Measurements from ENCODE around the gene CYTIP.

Gene CYTIP

GRCh38 chr2:157447031-157447430 is 3.1 kb upstream of the CYTIP start:
- POLR2A ChIA-PET: no interaction called here
- no peak for TF ChIP-seq ARNT (IDR thresholded peaks at IDR 0.05)
- TF ChIP-seq CTBP1 (IDR thresholded peaks at IDR 0.05; ENCODE audit: borderline replicate concordance): no peak
- TF ChIP-seq TARDBP (IDR thresholded peaks at IDR 0.05): no peak
- no peak for TF ChIP-seq L3MBTL2 (conservative IDR thresholded peaks at IDR 0.05)
- TF ChIP-seq HDGF (IDR thresholded peaks at IDR 0.05; ENCODE audit: borderline replicate concordance): no peak
- TF ChIP-seq SP1 (IDR thresholded peaks at IDR 0.05): no peak
- no peak for TF ChIP-seq FOXM1 (IDR thresholded peaks at IDR 0.05; ENCODE audit: borderline replicate concordance)
- TF ChIP-seq FOXK2 (IDR thresholded peaks at IDR 0.05): no peak
- no peak for TF ChIP-seq NFRKB (IDR thresholded peaks at IDR 0.05)
- TF ChIP-seq ELF4 (IDR thresholded peaks at IDR 0.05): no peak
- TF ChIP-seq FOXA1 (IDR thresholded peaks at IDR 0.05): no peak
- no peak for TF ChIP-seq PKNOX1 (IDR thresholded peaks at IDR 0.05)
- no peak for TF ChIP-seq LEF1 (IDR thresholded peaks at IDR 0.05; ENCODE audit: borderline replicate concordance)
- no peak for TF ChIP-seq SUZ12 (IDR thresholded peaks at IDR 0.05)
- no peak for DNase-seq (ENCODE audit: extremely low spot score)
- CTCF ChIA-PET: no interaction called here

DNA sequence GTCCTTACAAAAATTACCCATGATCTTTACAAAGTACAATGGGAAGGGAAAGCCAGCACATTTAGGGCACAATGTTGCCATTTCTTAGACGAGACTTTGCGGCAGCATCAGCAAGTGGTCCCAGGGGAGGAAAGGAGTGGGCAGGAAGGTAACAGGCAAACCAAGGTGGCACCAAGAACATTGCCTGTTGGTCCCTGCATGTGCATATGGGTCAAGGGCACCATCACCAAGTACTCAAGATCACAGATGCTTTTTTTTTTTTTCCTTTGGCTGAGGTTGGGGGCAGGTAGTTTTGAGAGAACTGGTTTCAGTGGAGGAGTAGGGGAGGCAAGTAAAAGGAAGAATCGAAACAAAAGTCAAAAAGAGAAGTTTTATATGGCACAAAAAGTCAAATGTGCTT is 752 bp upstream of the CYTIP start:
- no peak for DNase-seq (ENCODE audit: extremely low spot score)
- no peak for TF ChIP-seq SP1 (IDR thresholded peaks at IDR 0.05)
- no peak for TF ChIP-seq FOXM1 (IDR thresholded peaks at IDR 0.05; ENCODE audit: borderline replicate concordance)
- no peak for TF ChIP-seq ARNT (IDR thresholded peaks at IDR 0.05)
- TF ChIP-seq LEF1 (IDR thresholded peaks at IDR 0.05; ENCODE audit: borderline replicate concordance): no peak
- no peak for TF ChIP-seq SUZ12 (IDR thresholded peaks at IDR 0.05)
- TF ChIP-seq NFRKB (IDR thresholded peaks at IDR 0.05): no peak
- TF ChIP-seq BHLHE40 (IDR thresholded peaks at IDR 0.05; ENCODE audit: borderline replicate concordance): no peak
- TF ChIP-seq ZNF384 (IDR thresholded peaks at IDR 0.05): no peak
- no peak for TF ChIP-seq ELF4 (IDR thresholded peaks at IDR 0.05)
- no peak for TF ChIP-seq L3MBTL2 (conservative IDR thresholded peaks at IDR 0.05)
- no peak for TF ChIP-seq FOXK2 (IDR thresholded peaks at IDR 0.05)
- TF ChIP-seq FOXA1 (IDR thresholded peaks at IDR 0.05): no peak
- CTCF ChIA-PET: no interaction called here
- POLR2A ChIA-PET: no interaction called here

- CTCF ChIA-PET: no interaction called here
Measured at GRCh38 chr2:157443090-157443489, 799 bp downstream of the CYTIP start.

DNA sequence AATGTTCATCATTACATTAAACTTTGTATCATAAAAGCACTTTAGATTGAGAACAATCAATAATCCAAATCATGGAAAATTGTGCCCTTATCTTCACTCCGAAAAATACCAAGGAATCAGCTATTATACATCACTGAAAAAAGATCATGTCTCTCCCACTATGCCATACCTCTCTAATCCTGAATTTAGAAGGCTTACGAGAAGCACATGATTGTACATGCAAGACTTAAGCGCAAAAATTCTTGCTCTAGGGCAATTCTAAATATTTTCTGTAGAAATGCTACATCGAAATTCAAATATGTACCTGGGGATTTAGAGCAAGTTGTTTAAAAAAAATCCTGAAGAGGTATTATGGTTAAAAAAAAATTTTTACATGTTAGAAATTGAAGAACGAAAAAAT is 1.3 kb downstream of the CYTIP start:
- DNase-seq (ENCODE audit: extremely low spot score): no peak
- ChIA-PET CTCF (no interaction called here), POLR2A (no interaction called here)
- TF ChIP-seq ELF4 (IDR thresholded peaks at IDR 0.05) (no peak), SUZ12 (IDR thresholded peaks at IDR 0.05) (no peak), FOXA1 (IDR thresholded peaks at IDR 0.05) (no peak), FOXK2 (IDR thresholded peaks at IDR 0.05) (no peak), SP1 (IDR thresholded peaks at IDR 0.05) (no peak), ARNT (IDR thresholded peaks at IDR 0.05) (no peak), BHLHE40 (IDR thresholded peaks at IDR 0.05; ENCODE audit: borderline replicate concordance) (no peak), HDGF (IDR thresholded peaks at IDR 0.05; ENCODE audit: borderline replicate concordance) (no peak), ZNF384 (IDR thresholded peaks at IDR 0.05) (no peak), NFRKB (IDR thresholded peaks at IDR 0.05) (no peak), LEF1 (IDR thresholded peaks at IDR 0.05; ENCODE audit: borderline replicate concordance) (no peak)

More at GRCh38 chr2:157443090-157443489, 799 bp downstream of the CYTIP start:
- DNase-seq (ENCODE audit: extremely low spot score): no peak
- POLR2A ChIA-PET: no interaction called here
- no peak for TF ChIP-seq LEF1 (IDR thresholded peaks at IDR 0.05; ENCODE audit: borderline replicate concordance)
- TF ChIP-seq ELF4 (IDR thresholded peaks at IDR 0.05): no peak
- TF ChIP-seq ARNT (IDR thresholded peaks at IDR 0.05): no peak
- TF ChIP-seq ZNF384 (IDR thresholded peaks at IDR 0.05): no peak
- no peak for TF ChIP-seq SP1 (IDR thresholded peaks at IDR 0.05)
- no peak for TF ChIP-seq TARDBP (IDR thresholded peaks at IDR 0.05)
- TF ChIP-seq L3MBTL2 (conservative IDR thresholded peaks at IDR 0.05): no peak
- no peak for TF ChIP-seq CTBP1 (IDR thresholded peaks at IDR 0.05; ENCODE audit: borderline replicate concordance)
- TF ChIP-seq HDGF (IDR thresholded peaks at IDR 0.05; ENCODE audit: borderline replicate concordance): no peak
- no peak for TF ChIP-seq PKNOX1 (IDR thresholded peaks at IDR 0.05)
- no peak for TF ChIP-seq FOXM1 (IDR thresholded peaks at IDR 0.05; ENCODE audit: borderline replicate concordance)

- TF ChIP-seq CTBP1 (IDR thresholded peaks at IDR 0.05; ENCODE audit: borderline replicate concordance): no peak
- no peak for TF ChIP-seq FOXM1 (IDR thresholded peaks at IDR 0.05; ENCODE audit: borderline replicate concordance)
- TF ChIP-seq LEF1 (IDR thresholded peaks at IDR 0.05; ENCODE audit: borderline replicate concordance): no peak
- TF ChIP-seq L3MBTL2 (conservative IDR thresholded peaks at IDR 0.05): no peak
- TF ChIP-seq SUZ12 (IDR thresholded peaks at IDR 0.05): no peak
- no peak for TF ChIP-seq NFRKB (IDR thresholded peaks at IDR 0.05)
- no peak for TF ChIP-seq FOXA1 (IDR thresholded peaks at IDR 0.05)
- TF ChIP-seq ZNF384 (IDR thresholded peaks at IDR 0.05): no peak
- no peak for TF ChIP-seq BHLHE40 (IDR thresholded peaks at IDR 0.05; ENCODE audit: borderline replicate concordance)
- TF ChIP-seq PKNOX1 (IDR thresholded peaks at IDR 0.05): no peak
- TF ChIP-seq SP1 (IDR thresholded peaks at IDR 0.05): no peak
- TF ChIP-seq TARDBP (IDR thresholded peaks at IDR 0.05): no peak
- TF ChIP-seq FOXK2 (IDR thresholded peaks at IDR 0.05): no peak
- TF ChIP-seq ARNT (IDR thresholded peaks at IDR 0.05): no peak
- no peak for TF ChIP-seq ELF4 (IDR thresholded peaks at IDR 0.05)
Measured at GRCh38 chr2:157442191-157442590, 1.7 kb downstream of the CYTIP start.

DNA sequence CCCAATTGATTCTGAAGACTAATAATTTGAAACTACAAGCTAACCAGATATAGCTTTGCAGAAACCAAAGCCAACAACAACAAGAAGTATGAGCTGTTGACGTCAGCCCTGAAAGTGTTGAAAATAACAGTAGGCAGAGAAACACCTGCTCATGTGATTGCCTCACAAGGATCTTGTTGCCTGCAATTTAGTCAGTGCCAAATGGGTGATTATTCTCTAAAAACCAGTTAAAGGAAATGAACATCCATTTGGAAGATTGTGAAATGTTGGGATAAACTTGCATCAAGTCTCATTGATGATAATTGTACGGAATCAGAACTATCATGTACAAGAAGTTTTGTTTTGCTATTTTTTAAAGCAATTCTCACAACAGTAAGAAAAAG is 2.8 kb downstream of the CYTIP start:
- TF ChIP-seq LEF1 (IDR thresholded peaks at IDR 0.05; ENCODE audit: borderline replicate concordance) (no peak), ARNT (IDR thresholded peaks at IDR 0.05) (no peak), ELF4 (IDR thresholded peaks at IDR 0.05) (no peak), FOXK2 (IDR thresholded peaks at IDR 0.05) (no peak), SP1 (IDR thresholded peaks at IDR 0.05) (no peak)
- ChIA-PET CTCF (no interaction called here), POLR2A (no interaction called here)
- no peak for DNase-seq (ENCODE audit: extremely low spot score)

More at GRCh38 chr2:157442191-157442590, 1.7 kb downstream of the CYTIP start:
- CTCF ChIA-PET: no interaction called here
- no peak for DNase-seq (ENCODE audit: extremely low spot score)
- POLR2A ChIA-PET: no interaction called here

Measured in HEK293T (cell line).